K562 (cell line): ENCODE data around the gene SBF1. TPM values are rescaled to one million over a fixed set of nuclear protein-coding genes. Genes with fewer than 3 reads are reported as not detected.

ENCODE experiments used
- CBX3 ChIP-seq, 2 experiments: IDR thresholded peaks; 1 replicate in 1 of 2; 2 replicates in 1 of 2; pipeline ENCODE4 v1.6.1; 2012; ENCODE audit warnings: inconsistent platforms in 2 of 2, low read length in 2 of 2, borderline replicate concordance in 1 of 2, control low read depth in 1 of 2
- COPS2 ChIP-seq: fragments of 450-650 bp; conservative IDR thresholded peaks from 2 replicates; pipeline ENCODE4 v1.6.1; 2016; ENCODE audit warnings: mild to moderate bottlenecking, moderate library complexity
- GABPB2 ChIP-seq: fragments of 250-450 bp; sonication (Bioruptor Pico); conservative IDR thresholded peaks from 2 replicates; pipeline ENCODE4 v1.5.1; 2021; ENCODE audit warnings: mild to moderate bottlenecking
- JUN ChIP-seq, 2 experiments: sonication (generic) in 1 of 2; formaldehyde crosslinking in 1 of 2; IDR thresholded peaks; 2 replicates each; pipeline versions ENCODE4 v1.6.1 to v1.8.0; 2012 to 2022; ENCODE audit warnings: borderline replicate concordance in 2 of 2, mild to moderate bottlenecking in 2 of 2, improper control_type of control experiment in 1 of 2, low read depth in 1 of 2, low read length in 1 of 2, missing genetic modification reagents in 1 of 2
- MCM3 ChIP-seq: fragments of 450-650 bp; IDR thresholded peaks from 2 replicates; pipeline ENCODE4 v1.6.1; 2016
- NR2C1 ChIP-seq, 2 experiments: fragments of 450-650 bp; IDR thresholded peaks; 2 replicates each; pipeline ENCODE4 v1.6.1; 2017; ENCODE audit warnings: mild to moderate bottlenecking in 2 of 2, antibody characterized with exemption in 1 of 2, inconsistent platforms in 1 of 2, missing compliant biosample characterization in 1 of 2, missing genetic modification characterization in 1 of 2
- PRMT5 ChIP-seq: sonication (generic); formaldehyde crosslinking; IDR thresholded peaks from 2 replicates; pipeline ENCODE4 v1.5.0; 2020; ENCODE audit warnings: missing genetic modification reagents
- RBM14 ChIP-seq: fragments of 200-400 bp; formaldehyde crosslinking; IDR thresholded peaks from 2 replicates; pipeline ENCODE4 v1.6.1; 2018; ENCODE audit warnings: low read depth, mild to moderate bottlenecking, low read length, moderate library complexity, borderline replicate concordance; ENCODE audit not compliant: insufficient read depth
- SMAD1 ChIP-seq: fragments of 150-350 bp; IDR thresholded peaks from 2 replicates; pipeline ENCODE4 v1.6.1; 2014; ENCODE audit warnings: low read length, low read depth; ENCODE audit not compliant: partially characterized antibody
- SNRNP70 ChIP-seq: fragments of 200-400 bp; formaldehyde crosslinking; optimal IDR thresholded peaks from 2 replicates; pipeline ENCODE3; 2017; ENCODE audit warnings: low read depth, low read length
- TAL1 ChIP-seq: fragments of 450-650 bp; IDR thresholded peaks from 2 replicates; pipeline ENCODE4 v1.6.1; 2016; ENCODE audit warnings: mild to moderate bottlenecking
- TBL1XR1 ChIP-seq, 2 experiments: IDR thresholded peaks; 2 replicates each; pipeline ENCODE4 v1.6.1; 2012; ENCODE audit warnings: improper control_type of control experiment in 2 of 2, low read length in 2 of 2, mild to moderate bottlenecking in 1 of 2
- THAP12 ChIP-seq: fragments of 250-450 bp; sonication (Bioruptor Pico); IDR thresholded peaks from 2 replicates; pipeline ENCODE4 v1.9.0; 2021; ENCODE audit warnings: mild to moderate bottlenecking, inconsistent platforms
- TRIM28 ChIP-seq: fragments of 450-650 bp; IDR thresholded peaks from 2 replicates; pipeline ENCODE4 v1.6.1; 2017
- XRCC3 ChIP-seq: fragments of 450-650 bp; IDR thresholded peaks from 2 replicates; pipeline ENCODE4 v1.6.1; 2017; ENCODE audit warnings: mild to moderate bottlenecking, moderate library complexity
- ZC3H4 ChIP-seq: sonication (generic); formaldehyde crosslinking; IDR thresholded peaks from 2 replicates; pipeline ENCODE4 v1.9.0; 2021; ENCODE audit warnings: missing genetic modification reagents, borderline replicate concordance
- ZFP1 ChIP-seq: fragments of 450-650 bp; formaldehyde crosslinking; IDR thresholded peaks from 2 replicates; pipeline ENCODE4 v1.4.0; 2020; ENCODE audit warnings: mild to moderate bottlenecking, mixed read lengths
- ZFX ChIP-seq: sonication (generic); formaldehyde crosslinking; IDR thresholded peaks from 2 replicates; pipeline ENCODE4 v1.8.0; 2022; ENCODE audit warnings: mild to moderate bottlenecking, missing genetic modification reagents, moderate library complexity
- ZKSCAN8 ChIP-seq: fragments of 200-800 bp; sonication (Bioruptor generic); IDR thresholded peaks from 2 replicates; pipeline ENCODE4 v1.6.1; 2016; ENCODE audit warnings: missing genetic modification characterization, missing compliant biosample characterization
- ZNF431 ChIP-seq: sonication (generic); formaldehyde crosslinking; IDR thresholded peaks from 2 replicates; pipeline ENCODE4 v1.8.0; 2022; ENCODE audit warnings: mild to moderate bottlenecking, missing genetic modification reagents
- ZNF644 ChIP-seq: fragments of 200-800 bp; sonication (Bioruptor generic); IDR thresholded peaks from 2 replicates; pipeline ENCODE4 v1.6.1; 2016; ENCODE audit warnings: low read depth, missing genetic modification characterization, missing compliant biosample characterization
- ZNF699 ChIP-seq: fragments of 250-450 bp; sonication (Bioruptor Pico); IDR thresholded peaks from 2 replicates; pipeline ENCODE4 v1.8.0; 2021; ENCODE audit warnings: mild to moderate bottlenecking, moderate library complexity; ENCODE audit not compliant: insufficient replicate concordance
- ZNF75A ChIP-seq: fragments of 450-650 bp; formaldehyde crosslinking; IDR thresholded peaks from 2 replicates; pipeline ENCODE4 v1.4.0; 2020; ENCODE audit warnings: mild to moderate bottlenecking
- ZNF76 ChIP-seq: fragments of 250-450 bp; sonication (Bioruptor Pico); IDR thresholded peaks from 2 replicates; pipeline ENCODE4 v1.4.0; 2020; ENCODE audit warnings: mild to moderate bottlenecking, moderate library complexity, borderline replicate concordance
- ZSCAN29 ChIP-seq: fragments of 450-650 bp; IDR thresholded peaks from 2 replicates; pipeline ENCODE4 v1.6.1; 2017
- ZZZ3 ChIP-seq: fragments of 450-650 bp; IDR thresholded peaks from 2 replicates; pipeline ENCODE4 v1.6.1; 2016; ENCODE audit warnings: antibody characterized with exemption, mild to moderate bottlenecking, moderate library complexity
- polyA plus RNA-seq, 8 experiments: library from polyadenylated mRNA; depleted of rRNA in 4 of 8; stranded (reverse) in 5 of 8; unstranded in 3 of 8; fragments of >200 nt; fragmentation: Nextera tagmentation in 2 of 8; fragmentation: Illumina TruSeq in 1 of 8; extraction: Ambion mirVana in 2 of 8; extraction: Trizol in 1 of 8; gene quantifications; 2 replicates each; pipeline versions ENCODE4 v1.2.1 to v1.2.3, GENCODE V29; 2011 to 2014; ENCODE audit warnings: inconsistent platforms in 1 of 8, missing spikeins in 1 of 8
- total RNA-seq, 7 experiments: library from RNA; depleted of rRNA in 6 of 7; stranded (reverse); fragments of >200 nt in 6 of 7; fragmentation: Illumina TruSeq in 2 of 7; extraction: Trizol in 2 of 7; gene quantifications; 2 replicates each; pipeline versions ENCODE4 v1.2.1 to v1.2.3, GENCODE V29; 2011 to 2021; ENCODE audit warnings: low replicate concordance in 1 of 7

The SBF1 gene
- total and polyA plus RNA-seq, 9 of the 15 experiments (the other 6 are each of a cell fraction or from before 2014, with no cell fraction given): 0.44 to 50.4 (median 11.4) TPM

DNA sequence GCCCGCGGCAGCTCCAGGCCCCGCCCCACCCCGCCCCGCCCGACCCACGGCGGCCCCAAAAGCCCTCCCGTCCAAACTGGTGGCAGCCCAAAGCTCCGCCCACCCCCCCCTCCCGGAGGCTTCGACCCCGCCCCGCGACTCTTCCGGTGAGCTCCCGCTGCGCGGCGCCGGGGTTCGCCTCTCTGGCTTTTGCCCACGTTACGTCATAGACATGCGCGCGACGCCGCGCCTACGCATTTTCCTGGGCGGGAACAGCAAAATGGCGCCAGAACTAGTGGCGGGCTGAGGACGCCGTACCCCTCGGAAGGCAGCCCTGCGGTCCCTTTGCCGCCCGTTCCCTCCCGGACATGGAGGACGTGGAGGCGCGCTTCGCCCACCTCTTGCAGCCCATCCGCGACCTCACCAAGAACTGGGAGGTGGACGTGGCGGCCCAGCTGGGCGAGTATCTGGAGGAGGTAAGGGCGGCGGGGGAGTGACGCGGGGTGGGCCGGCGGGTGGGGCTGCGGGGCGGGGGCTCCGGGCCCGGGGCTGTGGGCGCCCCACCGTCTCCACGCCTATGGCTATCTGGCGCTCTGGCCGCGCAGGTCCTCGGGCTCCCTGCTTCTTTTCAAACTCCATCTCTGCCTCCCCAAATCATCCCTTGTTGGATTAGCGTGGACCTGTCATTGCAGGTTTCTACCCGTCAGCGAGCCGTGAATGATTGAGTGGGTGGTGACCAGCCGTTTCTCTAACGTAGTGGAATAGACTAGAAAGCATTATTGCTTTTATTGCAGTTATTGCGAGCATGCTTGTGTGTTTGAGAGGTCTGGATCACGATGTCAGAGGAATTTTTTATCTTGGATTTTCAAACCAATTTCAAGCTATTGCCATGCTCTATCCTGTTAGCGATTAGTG, 33.4 kb upstream of the SBF1 start, which contains the start of gene NCAPH2 (continued):
- TF ChIP-seq CBX3 (IDR thresholded peaks at IDR 0.05; ENCODE audit: borderline replicate concordance in 1 of 2, low read length in 2 of 2) (no peak), GABPB2 (CRISPR knock-in tag) (no peak), MCM3 (no peak), ZSCAN29 (no peak), ZNF76 (CRISPR knock-in tag) (no peak), ZNF699 (CRISPR knock-in tag) (no peak), ZNF644 (no peak), TAL1 (no peak), ZNF75A (CRISPR knock-in tag) (no peak), ZC3H4 (no peak), ZNF431 (CRISPR knock-in tag) (no peak), TBL1XR1 (IDR thresholded peaks at IDR 0.05; ENCODE audit: low read length in 2 of 2) (peak in 1 of 2 experiments; percentile 67; a peak in 1 of 4 replicates), THAP12 (CRISPR knock-in tag) (peak; percentile 31; the same call in 1 of the 2 replicates), COPS2 (no peak), NR2C1 (IDR thresholded peaks at IDR 0.05) (no peak), NR2C1 (tag; IDR thresholded peaks at IDR 0.05) (peak; percentile 43; the same call in 1 of the 2 replicates), ZZZ3 (no peak), RBM14 (no peak), SMAD1 (peak; percentile 43), ZFP1 (CRISPR knock-in tag) (no peak), PRMT5 (CRISPR knock-in tag) (no peak), JUN (IDR thresholded peaks at IDR 0.05; ENCODE audit: borderline replicate concordance, low read depth, low read length) (peak; percentile 18; the same call in 1 of the 2 replicates), JUN (CRISPR knock-in tag; IDR thresholded peaks at IDR 0.05; ENCODE audit: borderline replicate concordance) (no peak), ZKSCAN8 (CRISPR knock-in tag) (no peak), XRCC3 (no peak), TRIM28 (no peak), ZFX (CRISPR knock-in tag) (peak; percentile 33; the same call in 1 of the 2 replicates), SNRNP70 (no peak)
